SK-N-SH (cell line): ENCODE data around the gene JADE2.

Source experiments
- ELF1 ChIP-seq: IDR thresholded peaks from 2 replicates; pipeline ENCODE4 v1.4.0; 2012
- GABPA ChIP-seq: IDR thresholded peaks from 2 replicates; pipeline ENCODE4 v1.4.0; 2012; ENCODE audit warnings: low read depth, mild to moderate bottlenecking
- GATA2 ChIP-seq: sonication (generic); formaldehyde crosslinking; IDR thresholded peaks from 2 replicates; pipeline ENCODE4 v1.5.0; 2020; ENCODE audit warnings: mild to moderate bottlenecking, missing genetic modification reagents
- POLR2AphosphoS5 ChIP-seq: IDR thresholded peaks from 2 replicates; pipeline ENCODE4 v1.6.1; 2012; ENCODE audit warnings: low read depth, low read length
- SIN3A ChIP-seq: IDR thresholded peaks from 2 replicates; pipeline ENCODE4 v1.6.1; 2012; ENCODE audit warnings: low read depth, mild to moderate bottlenecking, low read length, moderate library complexity, borderline replicate concordance
- TAF1 ChIP-seq: IDR thresholded peaks from 2 replicates; pipeline ENCODE4 v1.6.1; 2012; ENCODE audit warnings: low read depth, mild to moderate bottlenecking, low read length, moderate library complexity, borderline replicate concordance
- TCF12 ChIP-seq: IDR thresholded peaks from 2 replicates; pipeline ENCODE4 v1.4.0; 2012
- TF ChIP-seq, protein P1 (sequence below): IDR thresholded peaks from 2 replicates; pipeline ENCODE4 v1.4.0; 2012; ENCODE audit warnings: low read depth, borderline replicate concordance
- TF ChIP-seq, protein P2 (sequence below): fragments of 200-600 bp; sonication (generic); IDR thresholded peaks from 2 replicates; pipeline ENCODE4 v1.6.1; 2017; ENCODE audit warnings: antibody characterized with exemption, mild to moderate bottlenecking, moderate library complexity
- TF ChIP-seq, protein P3 (sequence below): IDR thresholded peaks from 2 replicates; pipeline ENCODE4 v1.4.0; 2012; ENCODE audit warnings: low read depth
- TF ChIP-seq, protein P4 (sequence below): IDR thresholded peaks from 2 replicates; pipeline ENCODE4; 2012
- TF ChIP-seq, protein P5 (sequence below): IDR thresholded peaks from 2 replicates; pipeline ENCODE4 v1.6.1; 2012; ENCODE audit warnings: mild to moderate bottlenecking, low read depth, low read length, moderate library complexity

DNA sequence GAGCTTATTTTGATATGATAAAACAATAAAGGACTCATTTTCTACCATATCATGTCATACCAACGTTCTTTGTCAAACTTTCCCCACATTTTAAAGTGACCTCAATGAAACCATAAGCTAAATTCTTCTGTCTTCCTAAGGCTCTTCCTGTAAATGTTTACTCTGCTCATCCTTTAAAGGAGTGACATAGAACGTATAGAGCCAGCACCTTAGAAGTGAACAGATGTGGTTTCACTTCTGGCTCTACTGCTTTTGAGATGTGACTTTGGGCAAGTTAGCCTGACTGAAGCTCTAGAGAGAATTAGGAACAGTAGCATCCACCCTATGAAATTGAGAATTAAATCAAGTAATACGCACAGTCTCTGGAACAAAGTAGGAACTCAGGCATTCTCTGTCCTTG is 83.1 kb downstream of the JADE2 start:
- TF ChIP-seq, protein P1, sequence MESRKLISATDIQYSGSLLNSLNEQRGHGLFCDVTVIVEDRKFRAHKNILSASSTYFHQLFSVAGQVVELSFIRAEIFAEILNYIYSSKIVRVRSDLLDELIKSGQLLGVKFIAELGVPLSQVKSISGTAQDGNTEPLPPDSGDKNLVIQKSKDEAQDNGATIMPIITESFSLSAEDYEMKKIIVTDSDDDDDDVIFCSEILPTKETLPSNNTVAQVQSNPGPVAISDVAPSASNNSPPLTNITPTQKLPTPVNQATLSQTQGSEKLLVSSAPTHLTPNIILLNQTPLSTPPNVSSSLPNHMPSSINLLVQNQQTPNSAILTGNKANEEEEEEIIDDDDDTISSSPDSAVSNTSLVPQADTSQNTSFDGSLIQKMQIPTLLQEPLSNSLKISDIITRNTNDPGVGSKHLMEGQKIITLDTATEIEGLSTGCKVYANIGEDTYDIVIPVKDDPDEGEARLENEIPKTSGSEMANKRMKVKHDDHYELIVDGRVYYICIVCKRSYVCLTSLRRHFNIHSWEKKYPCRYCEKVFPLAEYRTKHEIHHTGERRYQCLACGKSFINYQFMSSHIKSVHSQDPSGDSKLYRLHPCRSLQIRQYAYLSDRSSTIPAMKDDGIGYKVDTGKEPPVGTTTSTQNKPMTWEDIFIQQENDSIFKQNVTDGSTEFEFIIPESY, result no peak
- TF ChIP-seq, protein P2, sequence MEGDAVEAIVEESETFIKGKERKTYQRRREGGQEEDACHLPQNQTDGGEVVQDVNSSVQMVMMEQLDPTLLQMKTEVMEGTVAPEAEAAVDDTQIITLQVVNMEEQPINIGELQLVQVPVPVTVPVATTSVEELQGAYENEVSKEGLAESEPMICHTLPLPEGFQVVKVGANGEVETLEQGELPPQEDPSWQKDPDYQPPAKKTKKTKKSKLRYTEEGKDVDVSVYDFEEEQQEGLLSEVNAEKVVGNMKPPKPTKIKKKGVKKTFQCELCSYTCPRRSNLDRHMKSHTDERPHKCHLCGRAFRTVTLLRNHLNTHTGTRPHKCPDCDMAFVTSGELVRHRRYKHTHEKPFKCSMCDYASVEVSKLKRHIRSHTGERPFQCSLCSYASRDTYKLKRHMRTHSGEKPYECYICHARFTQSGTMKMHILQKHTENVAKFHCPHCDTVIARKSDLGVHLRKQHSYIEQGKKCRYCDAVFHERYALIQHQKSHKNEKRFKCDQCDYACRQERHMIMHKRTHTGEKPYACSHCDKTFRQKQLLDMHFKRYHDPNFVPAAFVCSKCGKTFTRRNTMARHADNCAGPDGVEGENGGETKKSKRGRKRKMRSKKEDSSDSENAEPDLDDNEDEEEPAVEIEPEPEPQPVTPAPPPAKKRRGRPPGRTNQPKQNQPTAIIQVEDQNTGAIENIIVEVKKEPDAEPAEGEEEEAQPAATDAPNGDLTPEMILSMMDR, result no peak
- TF ChIP-seq TAF1 (no peak), GATA2 (CRISPR knock-in tag) (no peak), SIN3A (no peak), TCF12 (no peak), ELF1 (no peak), GABPA (no peak), POLR2AphosphoS5 (no peak)
- TF ChIP-seq, protein P3, sequence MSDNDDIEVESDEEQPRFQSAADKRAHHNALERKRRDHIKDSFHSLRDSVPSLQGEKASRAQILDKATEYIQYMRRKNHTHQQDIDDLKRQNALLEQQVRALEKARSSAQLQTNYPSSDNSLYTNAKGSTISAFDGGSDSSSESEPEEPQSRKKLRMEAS, result no peak
- TF ChIP-seq, protein P4, sequence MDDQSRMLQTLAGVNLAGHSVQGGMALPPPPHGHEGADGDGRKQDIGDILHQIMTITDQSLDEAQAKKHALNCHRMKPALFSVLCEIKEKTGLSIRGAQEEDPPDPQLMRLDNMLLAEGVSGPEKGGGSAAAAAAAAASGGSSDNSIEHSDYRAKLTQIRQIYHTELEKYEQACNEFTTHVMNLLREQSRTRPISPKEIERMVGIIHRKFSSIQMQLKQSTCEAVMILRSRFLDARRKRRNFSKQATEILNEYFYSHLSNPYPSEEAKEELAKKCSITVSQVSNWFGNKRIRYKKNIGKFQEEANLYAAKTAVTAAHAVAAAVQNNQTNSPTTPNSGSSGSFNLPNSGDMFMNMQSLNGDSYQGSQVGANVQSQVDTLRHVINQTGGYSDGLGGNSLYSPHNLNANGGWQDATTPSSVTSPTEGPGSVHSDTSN, result no peak
- TF ChIP-seq, protein P5, sequence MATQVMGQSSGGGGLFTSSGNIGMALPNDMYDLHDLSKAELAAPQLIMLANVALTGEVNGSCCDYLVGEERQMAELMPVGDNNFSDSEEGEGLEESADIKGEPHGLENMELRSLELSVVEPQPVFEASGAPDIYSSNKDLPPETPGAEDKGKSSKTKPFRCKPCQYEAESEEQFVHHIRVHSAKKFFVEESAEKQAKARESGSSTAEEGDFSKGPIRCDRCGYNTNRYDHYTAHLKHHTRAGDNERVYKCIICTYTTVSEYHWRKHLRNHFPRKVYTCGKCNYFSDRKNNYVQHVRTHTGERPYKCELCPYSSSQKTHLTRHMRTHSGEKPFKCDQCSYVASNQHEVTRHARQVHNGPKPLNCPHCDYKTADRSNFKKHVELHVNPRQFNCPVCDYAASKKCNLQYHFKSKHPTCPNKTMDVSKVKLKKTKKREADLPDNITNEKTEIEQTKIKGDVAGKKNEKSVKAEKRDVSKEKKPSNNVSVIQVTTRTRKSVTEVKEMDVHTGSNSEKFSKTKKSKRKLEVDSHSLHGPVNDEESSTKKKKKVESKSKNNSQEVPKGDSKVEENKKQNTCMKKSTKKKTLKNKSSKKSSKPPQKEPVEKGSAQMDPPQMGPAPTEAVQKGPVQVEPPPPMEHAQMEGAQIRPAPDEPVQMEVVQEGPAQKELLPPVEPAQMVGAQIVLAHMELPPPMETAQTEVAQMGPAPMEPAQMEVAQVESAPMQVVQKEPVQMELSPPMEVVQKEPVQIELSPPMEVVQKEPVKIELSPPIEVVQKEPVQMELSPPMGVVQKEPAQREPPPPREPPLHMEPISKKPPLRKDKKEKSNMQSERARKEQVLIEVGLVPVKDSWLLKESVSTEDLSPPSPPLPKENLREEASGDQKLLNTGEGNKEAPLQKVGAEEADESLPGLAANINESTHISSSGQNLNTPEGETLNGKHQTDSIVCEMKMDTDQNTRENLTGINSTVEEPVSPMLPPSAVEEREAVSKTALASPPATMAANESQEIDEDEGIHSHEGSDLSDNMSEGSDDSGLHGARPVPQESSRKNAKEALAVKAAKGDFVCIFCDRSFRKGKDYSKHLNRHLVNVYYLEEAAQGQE, result no peak
